HG03342 (cell line): ENCODE measurements around the gene NFKBIZ.
"Not testable (repeated sequence)": the region's sequence is repeated elsewhere in the genome, so short reads cannot be mapped to it uniquely, and the experiment has no call there.

Experiments used
- ATAC-seq: cut with Tn5 transposase; IDR thresholded peaks from one replicate; pipeline ENCODE4 v1.9.1; 2021; ENCODE audit warnings: mild to moderate bottlenecking, moderate library complexity; ENCODE audit not compliant: unreplicated experiment

NFKBIZ gene

DNA sequence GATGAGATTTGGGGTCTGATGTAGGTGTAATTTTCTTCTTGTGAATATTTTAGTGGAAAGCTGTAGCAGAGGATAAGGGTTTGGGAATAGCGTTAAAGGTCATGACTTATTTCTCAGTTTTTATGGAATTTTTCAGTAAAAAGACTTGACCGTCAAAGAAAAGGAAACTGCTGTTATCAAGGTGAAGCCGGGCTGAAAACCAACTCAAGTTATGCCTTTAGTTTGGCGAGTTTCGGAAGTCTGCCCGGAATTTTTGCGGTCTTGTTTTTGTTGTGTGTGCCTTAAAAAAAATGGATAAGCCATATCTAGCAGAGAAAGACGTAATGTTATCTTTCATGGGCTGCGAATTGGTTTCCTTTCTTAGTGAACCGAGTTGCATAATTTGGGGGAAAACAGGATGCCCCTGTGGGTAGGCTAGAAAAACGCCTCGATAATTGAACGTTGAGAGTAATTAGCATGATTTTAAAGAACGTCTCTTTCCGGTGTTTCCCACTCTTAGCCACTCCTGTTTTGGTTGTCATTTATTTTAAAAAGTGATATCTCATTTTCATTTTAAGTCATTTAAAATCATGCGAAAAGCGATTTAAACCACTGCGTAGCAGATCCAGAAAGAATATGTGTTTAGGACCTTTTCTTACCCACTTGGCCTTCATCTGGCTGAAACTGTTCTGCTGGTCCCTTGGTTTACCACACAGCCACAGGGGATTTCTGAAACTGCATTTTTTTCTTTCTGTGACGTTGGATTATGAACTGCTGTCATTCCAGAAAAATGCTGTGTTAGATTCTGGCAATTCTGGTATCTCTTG lies 1.1 kb downstream of the NFKBIZ start:
- ATAC-seq = peak; percentile 27

- ATAC-seq = no peak
Measured at GRCh38 chr3:101851072-101851770, 1.9 kb downstream of the NFKBIZ start.

DNA sequence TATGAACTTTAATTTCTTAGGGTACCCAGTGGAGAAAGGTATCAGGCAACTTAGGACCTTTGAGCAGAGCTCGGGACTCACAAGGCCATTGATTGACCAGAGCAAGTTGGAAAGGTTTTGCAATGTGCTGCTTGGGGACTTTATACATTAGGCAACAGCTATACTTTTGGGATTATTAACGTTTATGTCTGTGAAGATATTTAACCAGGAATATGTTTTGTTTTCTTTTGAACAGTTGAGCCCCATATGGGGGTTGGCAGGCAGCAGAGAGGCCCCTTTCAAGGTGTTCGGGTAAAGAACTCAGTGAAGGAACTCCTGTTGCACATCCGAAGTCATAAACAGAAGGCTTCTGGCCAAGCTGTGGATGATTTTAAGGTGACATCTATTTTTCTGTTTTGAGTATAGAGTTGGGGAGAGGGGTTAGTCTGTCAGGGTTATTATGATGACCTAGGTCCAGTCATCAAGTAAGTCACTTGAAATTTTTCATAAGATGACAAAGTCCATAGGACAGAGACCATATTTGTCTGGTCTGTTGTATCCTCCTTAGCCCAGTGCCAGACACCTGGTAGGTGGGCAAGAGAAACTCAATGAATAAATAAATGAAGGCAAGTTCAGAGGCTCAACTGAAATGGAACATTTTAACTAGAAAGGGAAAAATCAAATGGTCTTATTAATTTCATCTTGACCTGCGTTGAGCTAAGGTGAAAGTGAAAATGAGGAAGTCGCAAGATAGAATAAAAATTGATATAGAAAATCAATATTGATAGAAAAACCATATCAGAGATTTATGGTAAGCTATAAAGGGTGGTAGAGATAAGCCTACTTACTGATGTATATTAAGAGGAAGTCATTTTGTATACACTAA lies 2.8 kb downstream of the NFKBIZ start:
- no peak for ATAC-seq

DNA sequence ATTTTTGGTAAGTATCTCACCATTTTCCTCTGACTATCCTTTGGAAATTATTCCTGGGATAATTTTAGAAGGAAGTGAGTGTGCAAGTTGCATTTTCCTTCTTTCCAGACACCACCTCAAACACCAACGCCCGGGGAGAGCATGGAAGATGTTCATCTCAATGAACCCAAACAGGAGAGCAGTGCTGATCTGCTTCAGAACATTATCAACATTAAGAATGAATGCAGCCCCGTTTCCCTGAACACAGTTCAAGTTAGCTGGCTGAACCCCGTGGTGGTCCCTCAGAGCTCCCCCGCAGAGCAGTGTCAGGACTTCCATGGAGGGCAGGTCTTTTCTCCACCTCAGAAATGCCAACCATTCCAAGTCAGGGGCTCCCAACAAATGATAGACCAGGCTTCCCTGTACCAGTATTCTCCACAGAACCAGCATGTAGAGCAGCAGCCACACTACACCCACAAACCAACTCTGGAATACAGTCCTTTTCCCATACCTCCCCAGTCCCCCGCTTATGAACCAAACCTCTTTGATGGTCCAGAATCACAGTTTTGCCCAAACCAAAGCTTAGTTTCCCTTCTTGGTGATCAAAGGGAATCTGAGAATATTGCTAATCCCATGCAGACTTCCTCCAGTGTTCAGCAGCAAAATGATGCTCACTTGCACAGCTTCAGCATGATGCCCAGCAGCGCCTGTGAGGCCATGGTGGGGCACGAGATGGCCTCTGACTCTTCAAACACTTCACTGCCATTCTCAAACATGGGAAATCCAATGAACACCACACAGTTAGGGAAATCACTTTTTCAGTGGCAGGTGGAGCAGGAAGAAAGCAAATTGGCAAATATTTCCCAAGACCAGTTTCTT lies 3.9 kb downstream of the NFKBIZ start:
- ATAC-seq = no peak

GRCh38 chr3:101853982-101854381 lies 4.7 kb downstream of the NFKBIZ start:
- no peak for ATAC-seq

- no peak for ATAC-seq
Measured at GRCh38 chr3:101854608-101855304, 5.4 kb downstream of the NFKBIZ start.

DNA sequence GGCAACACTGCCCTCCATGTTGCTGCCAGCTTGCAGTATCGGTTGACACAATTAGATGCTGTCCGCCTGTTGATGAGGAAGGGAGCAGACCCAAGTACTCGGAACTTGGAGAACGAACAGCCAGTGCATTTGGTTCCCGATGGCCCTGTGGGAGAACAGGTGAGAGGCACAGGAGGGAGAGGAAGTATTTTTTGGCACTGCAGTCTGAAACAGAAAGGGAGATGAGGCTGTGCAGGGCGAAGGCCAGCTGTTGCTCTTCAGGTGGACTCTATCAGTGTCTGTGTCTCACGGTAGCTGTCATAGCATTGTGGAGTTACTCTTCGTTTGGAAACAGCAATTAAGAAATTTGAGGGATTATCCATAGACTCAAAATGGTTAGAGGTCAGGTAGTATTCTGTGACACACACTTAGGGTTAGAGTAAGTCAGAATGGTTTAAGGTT lies 8.0 kb downstream of the NFKBIZ start:
- no peak for ATAC-seq

DNA sequence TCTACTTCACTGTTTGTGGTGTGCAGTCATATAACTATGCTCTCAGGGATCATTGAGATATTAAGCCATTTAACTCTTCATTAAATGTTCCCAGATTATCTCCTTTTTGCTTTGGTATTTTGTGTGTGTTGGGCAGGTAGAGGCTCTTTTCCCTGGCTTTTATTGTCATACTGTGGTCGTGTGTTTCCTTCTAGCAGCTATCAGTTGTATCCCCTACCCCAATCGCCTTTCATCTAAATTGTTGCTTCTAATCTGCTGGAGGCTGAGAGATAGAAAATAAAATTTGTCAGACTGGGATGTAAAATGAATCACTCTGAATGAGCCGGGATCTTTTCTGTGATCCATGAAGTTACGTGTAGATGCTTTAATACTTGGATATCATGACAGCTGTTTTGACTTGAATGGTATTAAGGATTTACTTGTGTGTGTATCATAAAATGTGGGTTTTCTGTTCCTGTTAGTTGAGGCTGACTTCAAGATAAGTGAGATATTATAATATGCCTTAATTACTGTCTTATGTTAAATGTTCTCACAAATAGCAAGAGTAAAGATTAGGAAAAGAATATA lies 9.2 kb downstream of the NFKBIZ start:
- no peak for ATAC-seq

DNA sequence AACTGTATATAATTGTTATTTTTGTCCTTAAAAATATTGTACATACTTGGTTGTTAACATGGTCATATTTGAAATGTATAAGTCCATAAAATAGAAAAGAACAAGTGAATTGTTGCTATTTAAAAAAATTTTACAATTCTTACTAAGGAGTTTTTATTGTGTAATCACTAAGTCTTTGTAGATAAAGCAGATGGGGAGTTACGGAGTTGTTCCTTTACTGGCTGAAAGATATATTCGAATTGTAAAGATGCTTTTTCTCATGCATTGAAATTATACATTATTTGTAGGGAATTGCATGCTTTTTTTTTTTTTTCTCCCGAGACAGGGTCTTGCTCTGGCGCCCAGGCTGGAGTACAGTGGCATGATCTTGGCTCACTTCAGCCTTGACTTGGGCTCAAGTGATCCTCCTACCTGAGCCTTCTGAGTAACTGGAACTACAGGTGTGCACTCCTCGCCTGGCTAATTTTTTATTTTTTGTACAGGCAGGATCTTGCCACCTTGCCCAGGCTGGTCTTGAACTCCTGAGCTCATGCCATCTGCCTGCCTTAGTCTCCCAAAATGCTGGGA lies 10.7 kb downstream of the NFKBIZ start:
- no peak for ATAC-seq

DNA sequence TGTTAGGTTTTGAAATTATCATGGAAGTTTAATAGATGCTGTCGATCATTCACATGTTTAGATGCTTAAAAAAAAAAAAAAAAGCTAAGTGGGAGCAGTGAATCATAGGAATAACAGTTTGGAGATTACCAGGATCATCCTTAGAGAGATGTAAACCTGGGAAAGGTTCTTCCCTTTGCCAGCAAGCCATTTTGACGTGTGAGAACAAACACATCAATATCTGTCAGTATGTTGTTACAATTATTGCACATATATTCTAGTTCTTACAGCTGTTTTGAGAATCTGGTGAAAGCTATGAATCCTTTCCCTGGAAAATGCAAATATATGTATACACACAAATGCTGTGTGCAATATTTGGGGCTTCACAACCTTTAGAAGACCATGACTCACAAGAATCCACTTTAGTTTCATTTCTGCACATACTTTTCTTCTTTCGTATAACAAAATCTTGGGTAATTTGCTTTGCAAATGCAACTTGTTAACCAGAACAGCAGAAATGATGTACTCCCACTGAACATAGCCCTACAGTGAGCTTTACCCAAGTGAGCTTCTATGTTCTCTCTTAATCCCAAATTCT lies 12.0 kb downstream of the NFKBIZ start:
- ATAC-seq = no peak

DNA sequence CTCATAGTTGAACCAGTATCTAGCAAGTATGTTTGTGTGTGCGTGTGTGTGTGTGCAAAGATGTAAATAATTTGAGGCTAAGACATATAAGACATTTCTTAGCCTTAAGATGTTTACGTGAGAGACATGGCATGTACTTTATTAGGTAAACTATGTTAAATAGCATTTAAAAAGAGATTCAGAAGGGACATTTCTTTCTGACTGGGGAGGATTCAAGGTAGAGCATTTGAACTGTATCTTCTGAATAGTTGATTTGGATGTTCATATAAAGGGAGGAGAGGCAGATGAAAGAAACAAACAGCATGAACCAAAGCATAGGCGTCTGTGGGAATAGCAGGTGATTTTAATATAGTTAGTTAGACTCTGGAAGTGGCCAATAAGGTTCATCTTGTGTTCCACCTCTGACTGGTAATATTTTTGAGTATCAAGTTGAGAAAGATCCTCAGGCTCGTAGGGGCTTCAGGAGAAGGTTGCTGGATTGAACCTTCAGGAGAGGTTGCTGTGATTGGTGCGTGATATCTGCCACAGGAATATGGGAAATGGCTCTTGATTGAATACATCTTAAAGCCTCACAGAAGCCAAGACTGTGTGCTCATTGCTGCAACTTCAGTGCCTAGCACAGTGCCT lies 12.6 kb downstream of the NFKBIZ start:
- ATAC-seq = no peak

DNA sequence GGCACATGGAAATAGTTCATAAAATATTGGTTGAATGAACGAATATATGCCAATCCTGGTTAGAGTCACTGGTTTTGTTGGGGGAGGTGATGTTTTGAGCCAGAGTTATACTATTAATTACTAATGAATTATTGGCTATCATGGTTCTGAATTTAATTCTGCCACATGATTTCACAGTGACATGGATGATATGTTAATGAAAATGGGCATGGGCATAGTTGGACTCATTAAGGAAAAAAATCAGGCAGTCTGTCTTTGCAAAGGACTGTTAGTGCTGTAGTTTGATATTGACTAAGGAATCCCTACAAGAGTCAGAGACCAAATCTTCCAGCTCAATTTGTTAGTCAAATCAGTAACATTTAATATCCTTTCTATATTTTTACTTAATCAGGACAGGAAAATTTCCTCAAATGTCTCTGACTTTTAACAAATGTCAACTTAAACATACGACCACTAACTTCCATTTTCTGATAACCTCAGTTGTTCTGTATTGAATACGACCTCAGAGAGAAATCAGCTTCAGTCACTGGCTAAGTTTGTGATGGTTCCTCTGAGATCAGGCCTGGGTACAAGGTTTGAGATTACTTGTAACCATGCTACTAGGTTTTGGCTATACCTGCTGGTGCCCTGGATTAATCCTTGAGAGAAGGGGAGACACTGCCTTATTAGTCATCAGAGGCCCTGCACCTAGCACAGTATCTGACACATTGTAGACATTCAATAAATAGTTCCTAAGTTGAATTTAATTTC lies 13.3 kb downstream of the NFKBIZ start:
- no peak for ATAC-seq

- not testable (repeated sequence) for ATAC-seq
Measured at GRCh38 chr3:101864926-101865325, 15.6 kb downstream of the NFKBIZ start.

DNA sequence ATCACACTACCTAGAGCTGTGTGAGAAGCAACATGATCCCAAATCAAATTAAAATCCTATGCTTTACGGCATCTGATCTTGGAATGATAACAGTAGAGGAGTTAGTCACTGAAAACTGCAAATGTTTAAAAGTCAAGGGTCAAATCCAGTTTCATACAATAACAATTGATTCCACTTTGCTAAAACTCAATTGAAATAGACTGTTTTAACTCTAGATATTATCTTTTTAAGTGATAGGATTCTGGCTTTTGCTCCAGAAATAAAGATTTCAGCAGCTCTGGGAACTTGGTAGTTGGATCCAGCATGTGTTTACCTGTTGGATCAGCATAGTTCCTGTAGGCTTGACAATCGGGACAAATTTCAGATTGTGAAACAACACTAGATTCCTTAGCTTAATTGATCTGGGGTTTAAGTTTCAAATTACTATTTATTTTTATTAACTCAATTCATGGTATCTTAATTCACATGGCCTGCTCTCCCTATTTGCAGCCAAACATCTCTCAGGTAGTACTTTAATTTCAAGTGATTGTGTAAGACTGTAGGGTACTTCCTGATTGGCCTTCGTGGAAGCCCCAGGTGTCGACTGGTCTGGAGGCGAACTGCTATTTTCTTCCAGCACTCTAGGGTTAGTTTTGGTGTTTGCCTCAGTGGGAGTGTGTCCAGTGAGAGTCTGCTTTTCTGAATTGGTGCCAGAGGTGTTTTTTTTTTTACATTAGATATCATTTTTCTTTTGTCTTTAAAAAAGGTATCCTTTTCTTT lies 16.6 kb downstream of the NFKBIZ start:
- ATAC-seq = no peak

DNA sequence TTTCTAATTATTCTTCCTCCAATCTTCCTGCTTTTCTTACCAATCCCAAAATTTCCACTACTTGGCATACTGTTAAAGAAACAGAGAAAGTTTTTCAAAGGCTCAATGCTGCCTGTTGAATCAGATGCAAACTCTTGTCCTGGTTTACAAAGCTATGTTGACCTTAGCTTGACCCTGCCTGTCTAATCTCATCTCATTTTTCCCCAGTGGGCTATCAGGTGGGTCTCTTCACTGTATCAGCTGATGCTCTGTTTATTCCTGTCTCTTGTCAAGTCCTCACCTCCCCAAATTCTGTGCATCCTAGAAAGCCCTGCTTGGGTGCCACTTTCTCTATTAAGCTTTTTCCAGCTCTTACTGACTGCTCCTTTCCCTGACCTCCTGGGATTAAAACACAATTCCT lies 18.2 kb downstream of the NFKBIZ start:
- no peak for ATAC-seq

DNA sequence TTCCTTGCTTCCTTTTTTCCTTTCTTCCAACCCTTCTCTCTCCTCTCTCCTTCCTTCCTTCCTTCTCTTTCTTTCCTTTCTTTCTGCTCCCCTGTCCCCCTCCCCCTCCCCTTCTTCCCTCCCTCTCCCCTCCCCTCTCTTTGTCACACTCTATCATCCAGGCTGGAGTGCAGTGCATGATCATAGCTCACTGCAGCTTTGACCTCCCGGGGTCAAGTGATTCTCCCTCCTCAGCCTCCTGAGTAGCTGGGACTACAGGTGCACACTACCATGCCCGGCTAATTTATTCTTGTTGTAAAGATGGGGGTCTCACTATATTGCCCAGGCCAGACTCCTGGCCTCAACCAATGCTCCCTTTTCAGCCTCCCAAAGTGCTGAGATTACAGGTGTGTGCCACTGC lies 18.7 kb downstream of the NFKBIZ start:
- ATAC-seq = no peak
